Trophoblast cell (in vitro differentiated cells and primary cell): ENCODE data around the gene DTL.

Source experiments
- DNase-seq, 2 donors: peaks; one replicate each; pipeline ENCODE4 v3.0.0-alpha.2; 2016
- H2AFZ ChIP-seq: 2 replicates; pipeline ENCODE4 v1.6.1; 2013; ENCODE audit warnings: low read length, moderate library complexity, mild to moderate bottlenecking; ENCODE audit not compliant: insufficient read depth, poor library complexity
- H2AK5ac ChIP-seq: 2 replicates; pipeline ENCODE4 v1.6.1; 2013; ENCODE audit warnings: mild to moderate bottlenecking, low read length
- H2BK120ac ChIP-seq: 2 replicates; pipeline ENCODE4 v1.6.1; 2013; ENCODE audit warnings: low read length, mild to moderate bottlenecking, moderate library complexity; ENCODE audit not compliant: insufficient read depth, poor library complexity
- H2BK12ac ChIP-seq: 2 replicates; pipeline ENCODE4 v1.6.1; 2013; ENCODE audit warnings: mild to moderate bottlenecking, low read length, moderate library complexity
- H2BK5ac ChIP-seq: 2 replicates; pipeline ENCODE4 v1.6.1; 2013; ENCODE audit warnings: low read length, low read depth, moderate library complexity, mild to moderate bottlenecking; ENCODE audit not compliant: poor library complexity
- H3K14ac ChIP-seq: 2 replicates; pipeline ENCODE4 v1.6.1; 2013; ENCODE audit warnings: mild to moderate bottlenecking, low read length
- H3K18ac ChIP-seq: 2 replicates; pipeline ENCODE4 v1.6.1; 2013; ENCODE audit warnings: mild to moderate bottlenecking, low read length
- H3K23ac ChIP-seq: 2 replicates; pipeline ENCODE4 v1.6.1; 2013; ENCODE audit warnings: low read length
- H3K27ac ChIP-seq: 2 replicates; pipeline ENCODE4 v1.5.1; 2013; ENCODE audit warnings: low read depth, mild to moderate bottlenecking, inconsistent platforms, low read length, moderate library complexity
- H3K27me3 ChIP-seq: 2 replicates; pipeline ENCODE4 v1.6.1; 2013; ENCODE audit warnings: inconsistent platforms, mild to moderate bottlenecking, low read length, moderate library complexity; ENCODE audit not compliant: insufficient read depth
- H3K36me3 ChIP-seq, 2 experiments: 1 replicate in 1 of 2; 2 replicates in 1 of 2; pipeline ENCODE4 v1.6.1; 2013; ENCODE audit warnings: low read length in 2 of 2, mild to moderate bottlenecking in 2 of 2, moderate library complexity in 1 of 2; ENCODE audit not compliant: insufficient read depth in 2 of 2, control insufficient read depth in 1 of 2
- H3K4ac ChIP-seq: 2 replicates; pipeline ENCODE4 v1.6.1; 2013; ENCODE audit warnings: low read depth, mild to moderate bottlenecking, low read length, moderate library complexity
- H3K4me1 ChIP-seq, 2 experiments: 1 replicate in 1 of 2; 2 replicates in 1 of 2; pipeline ENCODE4 v1.6.1; 2013; ENCODE audit warnings: low read length in 2 of 2, mild to moderate bottlenecking in 2 of 2, moderate library complexity in 1 of 2; ENCODE audit not compliant: insufficient read depth in 2 of 2, control insufficient read depth in 1 of 2
- H3K4me2 ChIP-seq: 2 replicates; pipeline ENCODE4 v1.6.1; 2013; ENCODE audit warnings: inconsistent platforms, mild to moderate bottlenecking, low read length, moderate library complexity
- H3K4me3 ChIP-seq: 2 replicates; pipeline ENCODE4 v1.5.1; 2013; ENCODE audit warnings: mild to moderate bottlenecking, low read depth, low read length, inconsistent platforms
- H3K79me1 ChIP-seq: one replicate; pipeline ENCODE4 v1.6.1; 2013; ENCODE audit warnings: low read length
- H3K79me2 ChIP-seq: 2 replicates; pipeline ENCODE4 v1.6.1; 2013; ENCODE audit warnings: low read length, mild to moderate bottlenecking; ENCODE audit not compliant: control insufficient read depth, insufficient read depth, poor library complexity
- H3K9ac ChIP-seq: 2 replicates; pipeline ENCODE4 v1.6.1; 2013; ENCODE audit warnings: mild to moderate bottlenecking, low read length
- H3K9me3 ChIP-seq: 2 replicates; pipeline ENCODE4 v1.6.1; 2013; ENCODE audit warnings: low read depth, mild to moderate bottlenecking, control low read depth, inconsistent platforms, low read length; ENCODE audit not compliant: insufficient read depth
- H4K12ac ChIP-seq: 2 replicates; pipeline ENCODE4 v1.6.1; 2013; ENCODE audit warnings: low read depth, mild to moderate bottlenecking, low read length, moderate library complexity
- H4K8ac ChIP-seq: 2 replicates; pipeline ENCODE4 v1.6.1; 2013; ENCODE audit warnings: low read depth, mild to moderate bottlenecking, low read length, moderate library complexity
- H4K91ac ChIP-seq: one replicate; pipeline ENCODE4 v1.6.1; 2013; ENCODE audit warnings: low read depth, mild to moderate bottlenecking, low read length, moderate library complexity
- WGBS: extraction: QIAGEN DNeasy Blood & Tissue Kit; methylation state at CpG from one replicate; pipeline ENCODE4 v1.1.7; 2013; ENCODE audit warnings: missing lambda C conversion rate; ENCODE audit not compliant: insufficient read length, insufficient coverage; ENCODE audit errors: extremely low coverage; 5-methylcytosine and 5-hydroxymethylcytosine counted together

Gene DTL

DNA sequence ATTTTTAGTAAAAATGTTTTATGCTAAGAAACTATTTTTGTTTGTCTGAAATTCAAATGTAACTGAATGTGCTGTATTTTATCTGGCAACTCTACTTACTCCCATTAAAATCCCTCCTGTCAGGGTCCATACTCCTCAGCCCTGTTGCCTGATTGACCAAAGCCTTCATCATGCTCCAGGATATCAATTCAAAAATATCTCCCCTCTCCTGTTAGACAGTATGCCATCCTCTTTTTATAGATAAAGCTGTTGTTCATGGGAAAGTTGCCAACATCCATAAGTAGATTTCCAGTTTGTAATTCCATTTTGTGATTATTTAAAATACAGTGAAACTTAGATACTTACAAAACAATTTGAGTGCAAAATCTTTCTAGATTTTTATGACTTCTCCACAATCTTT lies 65.7 kb downstream of the DTL start:
- Histone ChIP-seq H3K9ac (no peak overlapping the region), H3K79me2 (no peaks in the 10 kb centered on the region), H2BK12ac (no peak overlapping the region), H2AK5ac (no peak overlapping the region), H3K4ac (no peak overlapping the region), H3K4me2 (no peak overlapping the region), H3K9me3 (no peaks in the 10 kb centered on the region), H3K36me3 (peaks cover 3 to 12% of the 10 kb centered on the region in 2 experiments), H4K91ac (no peak overlapping the region), H2BK5ac (no peak overlapping the region), H4K8ac (no peak overlapping the region), H3K79me1 (no peaks in the 10 kb centered on the region), H4K12ac (no peak overlapping the region), H2AFZ (no peak overlapping the region), H3K27me3 (no peaks in the 10 kb centered on the region), H2BK120ac (no peak overlapping the region), H3K23ac (no peak overlapping the region), H3K27ac (no peak overlapping the region), H3K4me3 (no peak overlapping the region), H3K18ac (no peak overlapping the region), H3K4me1 (no peaks in the 10 kb centered on the region), H3K14ac (no peak overlapping the region)
- DNase-seq = no peak

DNA sequence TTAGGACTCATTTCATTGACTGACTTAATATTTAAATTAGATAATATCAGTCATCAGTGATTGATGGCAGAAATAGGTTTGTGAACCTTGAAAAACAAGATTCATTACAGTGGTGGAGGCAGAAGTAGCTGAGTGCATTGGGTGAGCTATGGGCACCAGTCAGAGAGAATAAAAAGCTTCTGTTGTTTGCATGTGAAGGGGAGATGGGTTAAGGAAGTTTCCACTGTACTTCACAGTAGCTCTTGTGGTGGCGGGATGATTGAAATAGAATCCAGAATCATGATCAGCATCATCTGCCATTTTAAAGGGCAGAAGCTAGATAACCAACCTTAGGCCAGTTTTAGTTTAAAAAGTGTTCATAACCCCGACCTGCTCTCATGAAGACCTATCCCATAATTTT lies 66.2 kb downstream of the DTL start:
- Histone ChIP-seq H3K9me3 (no peaks in the 10 kb centered on the region), H3K79me2 (no peaks in the 10 kb centered on the region), H3K4me1 (no peaks in the 10 kb centered on the region), H3K14ac (no peak overlapping the region), H3K36me3 (peaks cover 3 to 12% of the 10 kb centered on the region in 2 experiments), H3K4me2 (no peak overlapping the region), H4K91ac (no peak overlapping the region), H3K4ac (no peak overlapping the region), H3K27me3 (no peaks in the 10 kb centered on the region), H3K23ac (no peak overlapping the region), H3K18ac (no peak overlapping the region), H4K8ac (no peak overlapping the region), H2BK12ac (no peak overlapping the region), H3K27ac (no peak overlapping the region), H2AFZ (no peak overlapping the region), H3K79me1 (no peaks in the 10 kb centered on the region), H2AK5ac (no peak overlapping the region), H4K12ac (no peak overlapping the region), H3K4me3 (no peak overlapping the region), H2BK5ac (no peak overlapping the region), H3K9ac (no peak overlapping the region), H2BK120ac (no peak overlapping the region)
- DNase-seq = no peak
- no CpG with 5 or more reads among the region's 2 CpGs for WGBS

DNA sequence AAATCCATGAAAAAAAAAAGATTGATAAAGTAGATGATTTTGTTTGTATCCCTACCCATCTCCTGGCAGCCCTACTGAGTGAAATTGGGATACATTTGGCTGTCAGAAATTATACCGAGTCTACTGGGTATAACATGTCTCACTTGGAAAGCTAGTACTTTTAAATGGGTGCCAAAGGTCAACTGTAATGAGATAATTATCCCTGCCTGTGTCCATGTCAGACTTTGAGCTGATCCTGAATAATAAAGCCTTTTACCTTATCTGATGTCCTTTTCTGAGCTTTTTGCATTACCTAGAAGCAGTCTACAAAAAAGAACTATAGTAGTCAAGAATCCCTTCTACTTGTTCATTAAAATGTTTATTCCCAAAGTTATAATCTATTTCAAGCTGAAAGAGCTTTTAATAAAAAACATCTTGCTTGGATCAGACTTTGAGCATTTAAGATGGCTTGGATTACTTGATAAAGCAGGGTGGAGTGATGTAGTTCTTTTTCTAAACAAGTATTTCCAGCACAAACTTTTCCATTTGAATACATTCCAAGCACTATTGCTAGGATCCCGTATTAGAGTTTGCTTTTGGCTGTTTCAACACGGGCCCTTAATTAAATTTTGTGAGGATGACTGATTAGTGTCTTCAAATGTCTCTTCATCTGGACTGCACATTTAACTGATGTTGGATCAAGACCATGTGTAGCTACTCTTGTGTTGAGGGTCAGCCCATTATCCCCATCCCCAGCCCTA lies 69.2 kb downstream of the DTL start:
- no peak for DNase-seq
- H2BK5ac ChIP-seq = no peak overlapping the region
- no peaks in the 10 kb centered on the region for H3K9me3 ChIP-seq
- H3K4me1 ChIP-seq = no peaks in the 10 kb centered on the region
- no peak overlapping the region for H3K18ac ChIP-seq
- no peak overlapping the region for H3K4me2 ChIP-seq
- H3K27ac ChIP-seq = no peak overlapping the region
- no peak overlapping the region for H4K8ac ChIP-seq
- H3K79me1 ChIP-seq = no peaks in the 10 kb centered on the region
- peaks cover 3 to 10% of the 10 kb centered on the region in 2 experiments for H3K36me3 ChIP-seq
- H3K14ac ChIP-seq = no peak overlapping the region
- no peak overlapping the region for H2AK5ac ChIP-seq
- H2AFZ ChIP-seq = no peak overlapping the region
- H3K27me3 ChIP-seq = no peaks in the 10 kb centered on the region
- H3K4me3 ChIP-seq = no peak overlapping the region
- no peak overlapping the region for H4K91ac ChIP-seq
- H4K12ac ChIP-seq = no peak overlapping the region
- WGBS = no CpG with 5 or more reads among the region's 3 CpGs
- no peak overlapping the region for H2BK120ac ChIP-seq
- H2BK12ac ChIP-seq = no peak overlapping the region
- no peak overlapping the region for H3K23ac ChIP-seq
- no peak overlapping the region for H3K9ac ChIP-seq
- no peaks in the 10 kb centered on the region for H3K79me2 ChIP-seq
- H3K4ac ChIP-seq = no peak overlapping the region

DNA sequence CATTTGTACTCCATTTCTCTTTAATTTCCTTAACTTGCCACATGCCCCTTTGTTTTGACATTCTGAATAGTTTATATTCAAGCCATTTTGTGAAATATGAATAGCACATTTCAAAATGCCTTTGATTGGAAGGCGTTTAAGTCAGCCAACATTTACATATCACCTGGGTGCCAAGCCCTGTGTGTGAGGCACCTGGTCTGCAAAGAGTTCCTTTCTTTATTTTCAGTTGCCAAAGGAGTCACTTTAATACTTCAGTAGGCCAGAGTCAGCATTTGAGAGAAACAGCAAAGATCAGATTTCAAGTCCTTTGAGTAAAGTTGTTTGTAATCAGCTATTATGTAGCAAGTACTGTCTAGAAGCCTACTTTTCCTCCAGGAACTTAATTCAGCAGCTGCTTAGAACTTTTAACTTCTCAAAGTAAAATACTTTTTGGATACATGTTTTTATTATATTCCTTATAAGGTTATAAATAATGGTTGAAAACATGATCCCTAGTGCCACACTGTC lies 70.8 kb downstream of the DTL start:
- WGBS = no CpG with 5 or more reads among the region's 1 CpG
- H2BK5ac ChIP-seq = no peak overlapping the region
- peaks cover 0 to 2% of the 10 kb centered on the region in 2 experiments for H3K36me3 ChIP-seq
- H2BK120ac ChIP-seq = no peak overlapping the region
- no peaks in the 10 kb centered on the region for H3K79me2 ChIP-seq
- H3K18ac ChIP-seq = no peak overlapping the region
- H2AK5ac ChIP-seq = no peak overlapping the region
- H3K14ac ChIP-seq = no peak overlapping the region
- no peak overlapping the region for H2AFZ ChIP-seq
- H2BK12ac ChIP-seq = no peak overlapping the region
- H4K8ac ChIP-seq = no peak overlapping the region
- no peak overlapping the region for H3K23ac ChIP-seq
- no peak overlapping the region for H4K12ac ChIP-seq
- H3K9ac ChIP-seq = no peak overlapping the region
- H3K27ac ChIP-seq = no peak overlapping the region
- no peak overlapping the region for H4K91ac ChIP-seq
- no peaks in the 10 kb centered on the region for H3K79me1 ChIP-seq
- H3K4me2 ChIP-seq = no peak overlapping the region
- no peaks in the 10 kb centered on the region for H3K9me3 ChIP-seq
- H3K4me3 ChIP-seq = no peak overlapping the region
- no peaks in the 10 kb centered on the region for H3K27me3 ChIP-seq
- DNase-seq = no peak
- H3K4me1 ChIP-seq = no peaks in the 10 kb centered on the region
- no peak overlapping the region for H3K4ac ChIP-seq
